ENCODE measurements around the gene TFR2.

The TFR2 gene

DNA sequence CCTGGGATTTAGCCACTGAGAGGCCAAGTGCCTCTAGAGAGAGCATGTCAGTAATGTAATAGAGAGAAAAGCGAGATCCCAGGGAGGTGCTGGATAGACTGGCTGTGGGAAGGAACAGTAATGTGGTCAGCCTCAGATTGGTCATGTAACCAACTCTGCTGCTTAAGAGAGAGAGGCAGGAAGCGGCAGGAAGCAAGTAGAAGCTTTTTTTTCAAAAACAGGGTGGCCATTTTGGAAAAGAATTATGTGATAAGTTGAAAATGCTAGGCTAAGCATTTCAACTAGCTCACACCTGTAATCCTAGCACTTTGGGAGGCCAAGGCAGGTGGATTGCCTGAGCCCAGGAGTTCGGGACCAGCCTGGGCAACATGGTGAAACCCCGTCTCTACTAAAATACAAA is 42.9 kb downstream of the TFR2 start:
- no peak for DNase-seq (ENCODE audit: low read depth, low spot score)
- no peak overlapping the region for H3K4me3 ChIP-seq (ENCODE audit: low read length)

DNA sequence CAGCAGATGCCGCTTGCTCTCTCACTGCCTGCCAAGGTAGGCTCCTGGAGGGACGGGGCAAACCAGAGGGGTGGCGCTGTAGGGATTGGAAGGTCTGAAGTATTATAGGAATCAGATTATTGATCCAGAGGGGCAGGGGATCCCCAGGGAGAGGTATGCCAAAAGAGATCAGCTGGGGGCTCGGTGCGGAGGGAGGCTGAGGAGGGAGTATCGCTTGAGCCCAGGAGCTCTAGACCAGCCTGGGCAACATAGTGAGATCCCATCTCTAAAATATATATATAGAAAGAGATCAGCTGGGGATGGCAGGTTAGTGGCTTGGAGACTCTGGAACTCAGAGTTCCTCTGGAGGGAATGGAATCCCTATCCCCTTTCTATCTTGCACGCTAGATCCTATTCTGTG is 46.2 kb downstream of the TFR2 start:
- no peak for DNase-seq (ENCODE audit: low read depth, low spot score)
- no peak overlapping the region for H3K4me3 ChIP-seq (ENCODE audit: low read length)

DNA sequence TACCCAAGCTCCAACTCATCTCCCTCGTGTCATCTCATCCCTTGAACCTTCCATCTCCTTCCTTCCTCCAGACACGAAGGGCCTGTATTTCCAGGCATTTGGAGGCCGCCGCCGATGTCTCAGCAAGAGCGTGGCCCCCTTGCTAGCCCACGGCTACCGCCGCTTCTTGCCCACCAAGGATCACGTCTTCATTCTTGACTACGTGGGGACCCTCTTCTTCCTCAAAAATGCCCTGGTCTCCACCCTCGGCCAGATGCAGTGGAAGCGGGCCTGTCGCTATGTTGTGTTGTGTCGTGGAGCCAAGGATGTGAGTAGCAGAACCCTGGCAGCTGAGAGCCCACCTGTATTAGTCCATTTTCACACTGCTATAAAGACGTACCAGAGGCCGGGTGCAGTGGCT is 49.8 kb downstream of the TFR2 start:
- no peak for DNase-seq (ENCODE audit: low read depth, low spot score)

DNA sequence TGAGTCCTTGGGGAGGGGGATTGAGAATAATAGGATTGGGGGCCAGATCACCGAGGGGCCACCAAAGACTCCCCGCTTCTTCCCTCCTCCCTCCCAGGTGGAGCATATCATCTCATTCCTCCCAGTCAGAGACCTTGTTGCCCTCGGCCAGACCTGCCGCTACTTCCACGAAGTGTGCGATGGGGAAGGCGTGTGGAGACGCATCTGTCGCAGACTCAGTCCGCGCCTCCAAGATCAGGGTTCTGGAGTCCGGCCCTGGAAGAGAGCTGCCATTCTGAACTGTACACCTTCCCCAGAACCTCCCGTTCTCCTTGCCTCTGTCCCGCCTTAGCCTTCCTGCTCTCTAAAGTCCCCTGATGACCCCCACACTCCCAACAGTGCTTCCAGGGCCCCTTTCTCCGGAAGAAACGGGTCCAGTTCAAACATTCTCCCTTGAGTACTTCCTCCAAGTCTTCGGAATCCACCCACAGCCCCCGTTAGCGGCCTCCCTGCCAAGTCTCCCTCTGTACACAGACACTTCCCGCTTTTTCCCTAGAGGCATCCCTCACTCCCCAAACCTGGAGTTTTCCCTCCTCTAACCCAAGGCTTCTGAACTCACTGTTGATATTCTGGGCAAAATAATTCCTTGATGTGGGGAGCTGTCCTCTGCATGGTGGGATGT is 51.1 kb downstream of the TFR2 start:
- DNase-seq (ENCODE audit: low read depth, low spot score): no peak
- H3K4me3 ChIP-seq (ENCODE audit: low read length): no peak overlapping the region

More for the DNA sequence above, 49.8 kb downstream of the TFR2 start:
- no peak overlapping the region for H3K4me3 ChIP-seq (ENCODE audit: low read length)

DNA sequence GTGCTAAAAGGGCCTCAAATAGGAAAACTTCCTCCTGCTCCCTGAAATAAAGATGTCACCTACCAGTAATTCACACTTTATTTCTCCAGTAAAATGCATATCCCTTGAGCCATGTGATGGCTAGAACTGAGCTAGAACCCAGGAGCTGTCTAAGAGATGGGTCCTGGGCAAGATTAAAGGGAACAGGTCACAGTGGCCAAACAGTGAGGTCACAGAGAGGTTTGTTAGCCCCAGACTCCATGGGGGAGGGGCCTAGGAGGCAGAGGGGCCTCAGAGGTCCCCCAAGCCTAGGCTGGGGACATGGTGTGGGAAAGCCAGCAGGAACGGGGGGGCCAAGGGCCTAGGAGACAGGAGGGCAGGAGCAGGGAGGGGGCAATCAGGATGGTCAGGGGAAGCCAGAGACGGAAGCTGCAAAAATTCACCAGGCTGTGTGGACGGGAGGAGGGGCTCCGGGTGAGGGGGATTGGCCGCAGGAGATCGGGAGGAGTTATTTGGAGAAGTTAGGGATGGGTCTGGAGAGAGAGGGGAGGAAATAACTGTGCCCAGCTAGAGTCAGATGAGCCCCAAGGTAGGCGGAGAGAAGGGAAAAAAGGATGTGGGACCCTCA is 51.9 kb downstream of the TFR2 start:
- H3K4me3 ChIP-seq (ENCODE audit: low read length): no peak overlapping the region
- no peak for DNase-seq (ENCODE audit: low read depth, low spot score)

DNA sequence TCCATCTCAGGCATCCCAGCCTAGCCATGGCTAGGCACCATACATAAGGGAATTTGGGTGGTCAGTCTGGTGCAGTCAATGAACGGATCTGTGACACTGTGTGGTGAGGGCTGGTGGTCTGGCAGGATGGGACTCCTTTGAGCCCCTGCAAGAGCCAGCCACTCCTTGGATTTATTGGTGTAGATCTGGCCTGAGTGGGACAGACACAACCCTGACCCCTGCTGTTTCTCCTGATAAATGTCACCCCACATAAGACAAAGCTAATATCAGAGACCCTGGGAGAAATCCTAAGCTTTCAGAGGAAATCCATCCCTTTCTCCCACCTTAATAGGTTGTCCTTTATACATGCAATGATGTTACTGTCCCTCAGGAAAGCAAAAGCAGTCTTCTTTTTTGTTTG is 52.9 kb downstream of the TFR2 start:
- H3K4me3 ChIP-seq (ENCODE audit: low read length): no peak overlapping the region
- no peak for DNase-seq (ENCODE audit: low read depth, low spot score)

DNA sequence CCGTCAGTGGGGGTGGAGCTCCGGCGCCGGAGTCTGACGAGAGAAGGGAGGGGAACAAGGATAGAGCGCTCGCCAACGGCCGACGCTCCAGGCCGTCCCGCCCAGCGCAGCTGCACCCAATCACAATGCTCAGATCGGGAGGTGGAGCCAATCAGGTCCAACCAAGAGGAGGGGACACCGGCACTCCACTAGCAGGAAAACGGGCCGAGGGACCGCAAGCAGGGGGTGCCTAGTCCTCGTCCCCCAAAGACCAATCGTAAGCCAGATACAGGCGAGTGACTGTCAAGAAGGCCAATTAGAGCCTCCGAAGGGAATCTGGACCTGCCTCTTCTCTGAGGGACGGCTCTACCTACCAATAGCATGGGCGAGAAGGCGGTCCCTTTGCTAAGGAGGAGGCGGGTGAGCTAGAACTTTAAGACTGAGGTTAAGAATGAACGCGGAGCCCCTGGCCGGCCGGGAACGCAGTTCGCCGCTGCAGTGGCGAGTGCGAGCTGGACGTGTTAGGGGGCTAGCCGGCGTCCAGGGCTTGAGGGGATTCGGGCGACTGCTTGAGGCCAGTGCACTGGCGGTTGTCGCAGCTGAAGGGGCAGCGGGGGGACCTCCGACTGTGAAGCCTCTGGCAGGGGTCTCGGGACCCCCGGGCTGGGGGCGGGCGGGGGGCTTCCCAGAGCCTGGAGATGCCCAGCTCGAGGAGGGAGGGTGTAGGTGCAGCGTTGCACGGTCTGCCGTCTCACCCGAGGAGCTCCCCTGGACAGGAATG is 54.9 kb downstream of the TFR2 start, which contains the start of gene FBXO24:
FBXO24 (plus strand) TSS at position 63 of the 760 bp plus-strand sequence; CDS start at position 361, 298 bp downstream.
- DNase-seq (ENCODE audit: low read depth, low spot score): peak; percentile 100
- peak within 1 kb of the TSS; percentile 85 for H3K4me3 ChIP-seq (ENCODE audit: low read length)

DNA sequence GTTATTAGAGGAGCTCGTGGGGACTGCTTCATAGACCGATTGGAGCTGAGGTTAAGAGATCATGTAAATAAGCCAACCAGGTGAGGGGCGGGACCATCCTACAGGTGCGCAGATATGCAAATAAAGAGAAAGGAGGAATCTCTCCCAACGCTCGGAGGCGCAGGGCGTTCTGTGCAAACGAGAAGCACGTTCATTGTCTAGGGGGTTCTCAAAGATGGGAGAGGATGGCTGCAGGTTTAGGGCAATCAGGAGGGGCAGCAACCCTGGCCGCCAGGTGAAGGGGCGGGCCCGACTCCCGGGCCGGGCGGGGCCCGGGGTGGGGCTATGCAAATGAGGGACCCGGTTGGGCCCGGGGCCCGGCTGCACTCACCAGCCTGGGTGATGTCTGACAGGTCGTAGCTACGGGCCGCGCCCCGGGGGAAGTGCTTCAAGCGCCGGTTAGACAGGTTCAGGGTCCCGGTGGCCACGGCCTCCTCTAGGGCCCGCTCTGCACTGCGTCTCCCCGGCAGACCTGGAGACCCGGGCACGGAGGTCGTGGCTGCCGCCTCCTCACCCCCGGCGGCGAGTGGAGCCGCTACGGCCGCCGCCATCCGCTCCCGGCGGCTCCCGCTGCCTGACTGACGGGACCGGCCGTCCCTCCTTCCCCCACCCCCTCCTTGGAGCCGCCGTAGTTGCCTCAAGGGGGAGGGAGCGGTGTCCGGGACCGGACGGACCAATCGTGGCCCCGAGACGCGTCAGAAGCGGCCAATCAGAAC is 55.7 kb downstream of the TFR2 start, which contains the start of gene LRCH4:
LRCH4 (minus strand) TSS at position 619 of the 755 bp plus-strand sequence; CDS start at position 590, 29 bp downstream.
- no peak for DNase-seq (ENCODE audit: low read depth, low spot score)
- H3K4me3 ChIP-seq (ENCODE audit: low read length): peak within 1 kb of the TSS; percentile 85

DNA sequence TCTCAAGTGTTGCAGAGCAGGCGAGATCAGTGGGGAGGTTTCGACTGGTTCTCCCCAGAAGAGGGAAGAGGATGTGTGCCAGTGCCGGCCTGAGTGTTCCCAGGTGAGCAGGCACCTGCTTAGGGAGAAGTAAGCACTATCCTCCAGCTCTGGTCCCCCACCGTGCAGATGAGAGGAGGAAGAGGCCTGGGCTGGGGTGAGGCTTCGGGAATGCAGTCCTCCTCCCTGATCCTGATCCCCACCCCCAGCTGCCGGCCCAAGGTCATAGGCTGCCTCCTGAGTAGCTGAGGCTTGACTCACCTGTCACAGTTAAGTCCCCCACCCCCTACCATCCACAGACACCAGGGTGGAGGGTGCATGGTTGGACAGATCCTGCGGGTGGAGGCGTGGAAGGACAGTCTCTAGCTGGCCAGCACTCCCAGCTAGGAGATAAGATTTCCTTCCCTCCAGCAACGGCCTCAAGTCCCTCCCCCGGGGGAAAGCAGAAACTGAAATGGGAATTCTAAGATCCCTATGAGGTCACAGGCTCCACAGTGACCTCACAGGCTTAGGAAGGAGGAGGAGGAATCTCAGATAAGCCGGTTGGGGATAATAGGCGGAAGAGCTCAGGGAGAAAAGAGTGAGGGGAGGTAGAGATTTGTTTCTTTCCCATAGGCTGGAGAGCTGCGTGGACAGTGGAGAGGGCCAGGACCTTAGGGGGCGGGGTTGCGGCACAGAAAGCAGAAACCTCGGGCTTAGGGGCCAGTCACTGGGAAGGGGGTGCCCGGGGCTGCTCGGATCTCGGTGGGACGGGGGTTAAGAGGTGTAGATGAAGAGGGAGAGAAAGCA is 56.5 kb downstream of the TFR2 start:
- peak overlapping the region; percentile 85 for H3K4me3 ChIP-seq (ENCODE audit: low read length)
- no peak for DNase-seq (ENCODE audit: low read depth, low spot score)

DNA sequence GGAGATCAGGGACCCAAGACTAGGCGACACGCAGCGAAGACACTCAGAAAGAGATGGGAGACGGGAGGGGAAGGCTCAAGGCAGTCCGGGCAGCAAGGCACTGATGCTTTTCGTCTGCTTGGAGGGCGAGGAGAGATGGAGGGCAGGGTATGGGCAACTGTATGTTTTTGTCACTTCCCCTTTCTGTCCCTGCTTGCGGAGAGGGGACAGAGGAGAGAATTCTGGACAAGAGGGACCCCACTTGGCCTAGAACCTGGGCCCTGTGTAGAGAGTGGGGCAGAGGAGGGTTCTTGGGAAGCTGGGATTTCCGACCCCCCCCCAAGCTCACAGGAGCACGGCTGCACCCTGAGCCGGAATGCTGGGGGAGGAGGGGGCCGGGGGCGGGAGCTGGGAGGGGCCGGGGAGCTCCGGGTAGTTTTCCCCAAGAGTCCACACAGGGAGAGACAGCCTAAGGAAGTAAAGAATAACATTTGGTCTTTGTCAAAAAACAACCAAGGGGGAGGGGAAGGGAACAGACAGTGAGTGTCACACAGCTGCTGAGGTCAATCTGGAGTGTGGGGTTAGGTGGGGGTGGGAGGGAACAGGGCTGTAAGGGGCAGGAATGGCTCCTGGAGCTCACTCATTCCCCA is 57.2 kb downstream of the TFR2 start:
- DNase-seq (ENCODE audit: low read depth, low spot score): no peak
- H3K4me3 ChIP-seq (ENCODE audit: low read length): peak overlapping the region; percentile 85

DNA sequence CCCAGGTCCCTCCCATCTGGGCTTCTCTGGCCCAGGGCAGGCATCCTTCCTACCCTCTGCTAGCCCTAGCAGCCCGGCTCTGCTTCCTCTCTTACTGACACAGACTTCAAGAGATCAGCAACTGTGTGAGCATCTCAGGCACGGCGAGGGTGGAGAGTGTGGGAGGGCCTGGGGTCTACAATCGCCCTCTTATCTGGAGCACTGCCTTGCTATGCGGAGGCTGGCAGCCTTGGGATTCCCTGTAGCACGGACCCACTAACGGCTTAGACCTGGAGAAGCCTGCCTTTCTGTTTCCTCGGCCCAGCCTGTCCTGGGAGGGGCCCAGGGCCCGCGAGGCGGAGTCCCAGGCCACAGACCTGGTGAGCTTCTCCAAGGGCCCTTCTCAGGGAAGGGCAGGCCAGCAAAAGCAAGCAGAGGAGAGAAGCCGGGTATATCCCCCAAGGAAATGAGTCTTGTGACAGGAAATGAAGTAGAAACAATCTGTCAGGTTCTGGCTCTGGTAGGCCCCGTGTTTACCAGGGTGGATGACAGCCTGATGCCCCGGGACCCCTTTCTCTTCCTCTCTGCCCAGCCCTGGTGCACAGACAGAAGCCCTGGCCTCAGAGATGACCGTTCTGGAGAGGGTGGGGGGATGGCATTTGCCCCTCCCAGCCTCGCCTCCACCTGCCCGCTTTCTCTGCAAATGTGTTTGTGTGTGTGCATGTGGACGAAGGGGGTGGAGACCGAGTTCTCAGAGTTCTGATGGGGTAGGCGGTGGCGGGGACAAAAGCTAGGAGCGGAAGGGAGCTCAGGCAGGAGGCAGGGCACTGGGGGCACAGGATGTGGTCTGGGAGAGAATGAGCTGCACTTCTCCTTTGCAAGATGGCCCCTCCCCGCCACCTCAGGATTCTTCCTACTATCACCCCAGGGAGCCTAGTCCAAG is 58.0 kb downstream of the TFR2 start:
- peak; percentile 84 for DNase-seq (ENCODE audit: low read depth, low spot score)

DNA sequence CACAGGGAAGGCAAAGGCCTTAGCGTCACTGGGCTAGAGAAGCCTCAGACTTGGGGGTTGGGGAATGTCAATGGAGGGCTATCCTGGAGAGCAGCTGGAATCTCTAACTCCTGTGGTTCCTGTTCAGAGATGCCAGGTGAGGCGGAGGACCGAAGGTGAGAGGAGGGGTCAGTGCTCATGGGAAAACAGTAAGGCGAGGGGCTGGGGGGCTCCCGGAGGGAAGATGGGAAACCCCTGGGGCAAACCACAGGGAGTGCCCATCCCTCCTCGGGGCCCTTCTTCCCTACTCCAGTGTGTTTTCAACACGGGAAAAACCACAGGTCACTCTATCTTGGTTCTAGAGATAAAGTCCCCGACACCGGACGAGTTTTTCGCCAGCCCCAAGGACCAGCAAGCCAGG is 58.7 kb downstream of the TFR2 start:
- no peak overlapping the region for H3K4me3 ChIP-seq (ENCODE audit: low read length)
- no peak for DNase-seq (ENCODE audit: low read depth, low spot score)

More for the DNA sequence above, 58.0 kb downstream of the TFR2 start:
- H3K4me3 ChIP-seq (ENCODE audit: low read length): peak overlapping the region; percentile 85

DNA sequence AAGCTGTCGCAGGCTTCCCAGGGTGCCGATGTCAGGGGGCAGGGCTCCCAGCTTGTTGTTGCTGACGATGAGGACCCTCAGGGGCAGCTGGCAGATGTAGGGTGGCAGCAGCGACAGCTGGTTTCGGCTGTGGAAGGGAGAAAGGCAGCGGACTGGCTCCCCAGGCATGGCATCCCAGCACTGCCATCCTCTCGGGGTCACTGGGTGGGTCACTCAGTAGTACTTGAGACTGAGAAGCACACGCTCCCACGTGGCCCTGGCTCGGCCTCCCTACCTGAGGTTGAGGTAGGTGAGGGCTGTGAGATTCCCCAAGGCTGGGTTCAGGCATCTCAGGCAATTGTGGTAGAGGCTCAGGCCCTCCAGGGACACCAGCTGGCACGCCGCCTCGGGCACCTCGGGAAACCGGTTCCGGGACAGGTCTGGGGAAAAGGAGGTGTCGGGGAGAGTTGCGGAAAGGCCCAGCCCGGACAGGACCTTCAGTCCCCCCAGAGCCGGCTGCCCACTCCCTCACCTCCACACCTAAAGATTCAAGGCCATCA is 59.2 kb downstream of the TFR2 start:
- H3K4me3 ChIP-seq (ENCODE audit: low read length): no peak overlapping the region
- DNase-seq (ENCODE audit: low read depth, low spot score): no peak

DNA sequence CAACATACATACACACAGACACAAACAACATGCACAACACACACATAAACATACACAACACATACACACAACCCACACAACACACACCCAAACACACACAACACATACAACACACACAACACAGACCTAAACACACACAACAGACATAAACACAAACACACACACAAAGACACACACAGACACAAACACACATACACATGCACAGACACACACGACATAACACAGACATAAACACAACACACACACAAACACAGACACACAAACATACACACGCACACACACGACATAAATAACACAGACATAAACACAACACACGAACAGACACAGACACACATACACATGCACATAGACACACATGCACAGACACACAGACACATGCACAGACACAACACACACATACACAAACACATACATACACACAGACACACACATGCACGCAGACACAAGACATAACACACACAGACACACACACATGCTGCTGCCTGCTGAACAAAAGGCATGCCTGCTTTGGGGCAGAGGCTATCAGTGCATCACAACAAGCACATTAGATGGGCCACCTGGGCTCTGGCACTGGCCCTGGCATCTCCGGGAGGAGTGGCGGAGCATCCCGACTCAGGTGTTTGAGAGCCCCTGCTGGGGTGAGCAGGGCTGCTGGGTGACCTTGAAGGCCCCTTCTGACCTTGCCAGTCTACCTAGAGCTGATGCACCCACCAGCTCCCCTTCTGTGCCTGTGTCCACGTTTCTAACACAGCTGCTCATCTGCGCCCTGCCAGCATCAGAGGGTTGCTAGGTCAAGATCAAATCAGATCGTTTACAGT is 60.7 kb downstream of the TFR2 start:
- H3K4me3 ChIP-seq (ENCODE audit: low read length): no peak overlapping the region
- no peak for DNase-seq (ENCODE audit: low read depth, low spot score)

DNA sequence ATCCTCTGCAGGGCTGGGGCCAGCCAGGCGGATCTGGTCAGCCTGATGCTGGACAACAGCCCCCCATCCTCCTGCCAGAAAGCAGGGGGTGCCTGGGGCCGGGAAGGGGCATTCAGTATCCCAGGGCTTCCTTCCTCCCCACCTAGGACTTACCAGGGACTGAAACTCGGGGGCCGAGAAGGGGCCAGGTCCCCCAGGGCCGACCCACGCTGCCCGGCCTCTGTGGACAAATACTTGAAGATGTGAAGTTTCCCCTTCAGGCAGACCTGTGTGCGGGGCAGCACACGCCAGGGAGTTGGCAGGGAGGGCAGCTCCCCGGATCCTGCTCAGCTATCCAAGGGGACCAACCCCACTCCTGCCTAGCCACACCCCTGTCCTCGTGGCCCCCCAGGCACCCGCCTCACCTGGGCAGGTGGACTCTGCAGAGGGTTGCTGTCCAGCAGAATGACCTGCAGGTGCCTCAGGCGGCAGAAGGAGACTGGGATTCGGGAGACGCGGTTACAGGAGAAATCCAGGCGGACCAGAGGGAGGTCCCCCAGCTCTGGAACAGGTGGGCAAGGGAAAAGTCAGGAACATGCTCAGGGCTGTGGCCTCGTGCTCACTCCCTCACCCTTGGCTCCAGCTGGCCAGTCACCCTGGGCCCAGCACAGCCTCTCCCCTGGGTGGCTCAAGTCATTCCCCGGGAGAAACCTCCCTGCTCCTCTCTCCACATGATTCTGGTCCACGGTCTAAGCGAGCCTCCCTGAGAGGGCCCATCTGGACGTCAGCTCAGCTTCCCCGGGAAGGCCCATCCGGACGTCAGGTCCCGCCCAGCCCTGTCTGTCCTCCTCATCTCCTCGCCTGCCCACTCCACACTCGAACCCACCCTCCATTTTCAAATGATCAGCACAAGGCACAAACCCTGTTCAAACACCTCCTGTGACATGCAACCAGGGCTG is 62.8 kb downstream of the TFR2 start:
- no peak overlapping the region for H3K4me3 ChIP-seq (ENCODE audit: low read length)

More for the DNA sequence above, 62.8 kb downstream of the TFR2 start:
- no peak for DNase-seq (ENCODE audit: low read depth, low spot score)

Measured in Jurkat, Clone E6-1 (cell line).